Measurements from ENCODE around the gene GSTM2.

The GSTM2 gene

DNA sequence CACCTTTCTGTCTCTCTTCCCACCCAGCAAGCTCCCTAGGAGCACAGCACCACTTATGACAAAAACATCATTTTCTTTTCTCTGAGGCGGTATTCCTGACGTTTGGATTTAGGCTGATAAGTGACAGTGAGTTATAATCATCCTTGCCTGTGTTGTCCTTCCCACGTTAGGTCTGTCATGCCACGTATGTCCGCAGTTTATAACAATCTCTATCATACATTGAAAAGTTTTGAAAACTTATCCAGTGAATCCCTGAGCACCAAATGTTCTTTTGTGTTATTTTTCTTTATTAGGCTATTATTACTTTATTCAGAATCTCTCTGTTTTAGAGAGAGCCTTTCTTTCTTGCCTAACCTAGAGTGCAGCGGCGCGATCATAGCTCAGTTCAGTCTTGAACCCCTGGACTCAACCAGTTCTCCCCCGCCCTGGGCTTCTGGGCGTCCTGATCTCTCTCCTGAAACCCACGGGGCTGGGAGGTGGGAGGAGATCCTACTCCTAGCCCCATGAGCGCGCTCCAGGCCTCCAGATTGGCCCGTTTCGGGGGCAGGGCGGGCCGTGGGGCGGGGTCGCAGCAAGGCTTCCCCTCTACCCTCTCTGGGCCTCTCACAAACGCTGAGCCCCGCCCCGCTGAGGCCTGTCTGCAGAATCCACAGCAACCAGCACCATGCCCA lies at the start of gene GSTM2:
TSS of gene GSTM2 (plus strand) at position 606 of the 671 bp plus-strand sequence. CDS start at position 665, 59 bp downstream.
- Mint-ChIP-seq H3K27ac (no peak within 1 kb of the TSS), H3K4me1 (peaks cover 31% of the 10 kb centered on the region), H3K27me3 (peaks cover 3% of the 10 kb centered on the region), H3K4me3 (peak within 1 kb of the TSS; percentile 66), H3K36me3 (peaks cover 3% of the 10 kb centered on the region), H3K9me3 (no peaks in the 10 kb centered on the region)
- peak; percentile 91 for DNase-seq
- CTCF ChIA-PET, result interaction anchor here (0.9 to 1.4 kb wide), 3 partner anchors 25 to 317 kb away, joined by 3 to 5 read pairs (median 3); partner anchors contain the start of gene AHCYL1

DNA sequence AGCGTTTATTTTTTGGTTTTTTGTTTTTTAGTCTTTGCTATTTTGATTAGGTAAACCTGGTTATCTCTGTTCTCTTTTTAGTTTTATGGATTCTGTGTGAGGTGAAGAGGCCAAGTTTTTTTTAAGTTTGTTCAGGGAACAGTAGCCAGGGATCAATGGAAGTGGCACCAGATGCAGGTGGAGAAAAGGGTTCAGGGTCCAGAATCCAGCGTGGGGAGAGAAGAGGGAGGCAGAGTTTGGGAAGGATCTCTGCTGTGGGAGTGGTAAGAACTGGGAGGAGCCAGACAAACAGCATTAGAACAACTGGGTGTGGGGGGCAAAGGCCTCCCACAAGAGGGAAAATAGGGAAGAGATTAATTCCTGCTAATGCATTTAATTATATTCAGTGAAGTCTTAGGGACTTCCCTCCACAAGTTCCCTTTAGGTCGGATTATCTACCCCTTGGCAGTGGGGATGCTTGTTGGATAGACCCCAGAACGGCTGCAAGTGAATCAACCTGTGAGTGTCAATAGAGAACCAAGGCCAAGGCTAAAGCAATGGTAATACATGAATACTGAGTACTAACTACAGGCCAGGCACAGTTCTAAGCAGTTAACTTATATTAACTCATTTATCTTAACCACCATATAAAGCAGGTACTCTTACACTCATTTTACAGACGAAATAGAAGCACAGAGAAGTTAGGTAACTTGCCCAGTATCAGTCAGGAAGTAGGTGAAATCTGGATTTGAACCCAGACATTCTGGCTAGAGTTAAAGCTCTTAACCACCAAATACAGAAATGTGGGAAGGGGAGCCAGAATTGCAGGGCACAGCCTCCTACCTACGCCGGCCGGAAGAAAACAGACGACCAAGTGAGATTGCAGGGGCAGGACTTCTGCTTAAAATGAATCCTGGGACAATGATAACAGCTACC lies 48.9 kb upstream of the GSTM2 start:
- H3K9me3 Mint-ChIP-seq, result no peaks in the 10 kb centered on the region
- peak overlapping the region; percentile 96 for H3K4me3 Mint-ChIP-seq
- CTCF ChIA-PET, result interaction anchor here (1.8 to 1.9 kb wide), 2 partner anchors 21 to 122 kb away, joined by 4 to 12 read pairs; no protein-coding TSS in a partner anchor
- peaks cover 64% of the 10 kb centered on the region for H3K4me1 Mint-ChIP-seq
- DNase-seq, result peak; percentile 29
- peaks cover 2% of the 10 kb centered on the region for H3K27me3 Mint-ChIP-seq
- H3K36me3 Mint-ChIP-seq, result peaks cover 9% of the 10 kb centered on the region
- H3K27ac Mint-ChIP-seq, result peak overlapping the region; percentile 93

DNA sequence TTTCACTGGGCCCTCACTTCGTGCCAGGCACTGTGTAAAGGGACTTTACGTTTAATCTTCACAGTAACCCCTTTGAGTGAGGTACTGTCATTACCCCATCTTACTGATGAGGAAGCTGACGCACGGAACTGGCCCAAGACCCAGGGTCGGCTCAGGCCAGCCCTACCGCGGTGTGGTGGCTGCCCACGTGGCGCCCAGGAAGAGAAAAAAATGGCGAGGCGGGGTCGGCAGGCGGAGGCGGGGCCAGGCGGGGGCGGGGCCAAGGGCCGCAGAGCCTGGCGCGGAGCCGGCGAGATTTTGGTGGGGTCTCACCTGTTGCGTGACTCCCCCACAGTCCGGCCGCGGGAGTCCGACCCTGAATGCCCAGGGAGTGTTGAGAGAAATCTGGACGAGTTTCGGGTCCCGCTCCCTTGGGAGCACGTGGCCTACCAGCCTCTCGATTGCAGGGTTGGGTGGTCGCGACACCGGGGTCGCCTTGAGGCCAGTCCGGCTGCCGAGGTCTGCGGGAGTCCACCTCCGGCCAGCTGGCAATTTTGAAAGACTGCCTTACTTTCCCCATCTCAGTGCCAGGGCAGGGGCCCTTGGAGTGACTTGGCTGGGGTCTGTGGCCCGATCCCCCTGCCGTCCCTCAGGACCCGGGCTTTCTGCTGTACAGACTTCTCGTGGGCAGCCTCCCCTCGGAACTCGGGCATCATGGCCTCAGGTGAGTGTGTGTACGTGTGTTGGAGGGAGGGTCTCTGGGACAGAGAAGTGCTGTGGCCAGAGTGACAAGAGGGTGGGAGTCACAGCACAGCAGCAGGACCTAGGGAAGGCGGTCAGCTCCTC lies 48.1 kb upstream of the GSTM2 start, which contains the start of the genes AMPD2 and GNAT2:
TSS of gene AMPD2 (plus strand) at position 262 of the 825 bp plus-strand sequence. CDS start 1,339 bp downstream, outside the sequence.
TSS of gene GNAT2 (minus strand) at position 41 of the 825 bp plus-strand sequence. CDS start 6,746 bp downstream, outside the sequence.
- Mint-ChIP-seq H3K4me3 (peak within 1 kb of the TSS; percentile 96), H3K4me1 (peaks cover 72% of the 10 kb centered on the region), H3K27ac (peak within 1 kb of the TSS; percentile 93), H3K36me3 (peaks cover 9% of the 10 kb centered on the region), H3K9me3 (no peaks in the 10 kb centered on the region), H3K27me3 (no peaks in the 10 kb centered on the region)
- CTCF ChIA-PET, result interaction anchor here (1.0 to 1.9 kb wide), 6 partner anchors 11 to 157 kb away, joined by 3 to 12 read pairs (median 4); partner anchors contain the start of gene GNAI3
- DNase-seq, result peak; percentile 80

GRCh38 chr1:109620401-109620791 lies 47.5 kb upstream of the GSTM2 start:
- H3K4me1 Mint-ChIP-seq, result peaks cover 77% of the 10 kb centered on the region
- DNase-seq, result no peak
- CTCF ChIA-PET, result interaction anchor here (0.7 to 1.9 kb wide), 7 partner anchors 11 to 156 kb away, joined by 3 to 12 read pairs (median 4); partner anchors contain the start of gene GNAI3
- no peaks in the 10 kb centered on the region for H3K27me3 Mint-ChIP-seq
- H3K27ac Mint-ChIP-seq, result peak overlapping the region; percentile 93
- no peaks in the 10 kb centered on the region for H3K9me3 Mint-ChIP-seq
- peak overlapping the region; percentile 96 for H3K4me3 Mint-ChIP-seq
- peaks cover 9% of the 10 kb centered on the region for H3K36me3 Mint-ChIP-seq

GRCh38 chr1:109620841-109621286 lies 47.0 kb upstream of the GSTM2 start:
- Mint-ChIP-seq H3K4me1 (peaks cover 77% of the 10 kb centered on the region), H3K27ac (peak overlapping the region; percentile 93), H3K36me3 (peaks cover 10% of the 10 kb centered on the region), H3K9me3 (no peaks in the 10 kb centered on the region), H3K4me3 (peak overlapping the region; percentile 96), H3K27me3 (no peaks in the 10 kb centered on the region)
- CTCF ChIA-PET, result interaction anchor here (0.7 to 1.9 kb wide), 7 partner anchors 10 to 156 kb away, joined by 3 to 12 read pairs (median 4); partner anchors contain the start of gene GNAI3
- DNase-seq, result peak; percentile 99

DNA sequence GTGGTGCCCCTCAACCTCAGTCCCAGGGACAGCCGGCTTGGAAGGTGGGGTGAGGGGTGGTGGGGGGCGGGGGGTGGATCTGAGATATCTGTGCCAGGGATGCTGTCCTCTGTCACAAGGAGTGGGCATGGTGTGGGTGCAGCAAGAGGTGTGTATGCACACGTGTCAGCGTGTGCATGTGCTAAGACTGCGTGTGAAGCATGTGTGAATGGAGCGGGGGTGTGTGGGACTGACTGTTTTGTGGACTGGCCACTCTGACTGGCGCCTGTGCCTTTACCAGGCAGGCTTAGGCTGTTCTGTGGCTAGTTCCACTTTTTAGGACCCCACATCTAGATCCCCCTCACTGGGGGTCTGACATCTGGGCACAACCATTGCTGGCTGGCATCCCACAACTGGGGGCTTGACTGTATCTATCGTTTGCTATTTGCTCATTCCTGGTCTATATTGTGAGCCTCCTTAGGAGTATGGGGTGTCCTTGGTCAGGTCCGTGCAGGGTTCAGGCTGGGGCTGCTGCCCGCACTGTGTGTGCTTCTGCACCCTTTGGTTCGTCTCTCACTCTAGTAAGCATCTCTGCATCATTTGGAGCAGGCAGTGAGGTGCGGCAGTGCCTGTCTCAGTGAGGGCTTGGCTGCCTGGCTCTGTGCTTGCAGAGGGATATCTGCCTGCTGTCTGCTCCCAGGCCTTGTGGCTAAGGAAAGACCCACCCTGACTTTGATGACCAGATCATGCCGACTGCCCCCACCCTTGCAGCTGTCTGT lies 46.3 kb upstream of the GSTM2 start:
- CTCF ChIA-PET, result interaction anchor here (1.2 to 3.7 kb wide), 4 partner anchors 9 to 73 kb away, joined by 4 to 34 read pairs (median 10); partner anchors contain the start of gene GNAI3
- DNase-seq, result no peak
- peak overlapping the region; percentile 58 for H3K27ac Mint-ChIP-seq
- H3K4me1 Mint-ChIP-seq, result peaks cover 74% of the 10 kb centered on the region
- H3K36me3 Mint-ChIP-seq, result peaks cover 17% of the 10 kb centered on the region
- H3K4me3 Mint-ChIP-seq, result peak overlapping the region; percentile 96
- no peaks in the 10 kb centered on the region for H3K9me3 Mint-ChIP-seq
- no peaks in the 10 kb centered on the region for H3K27me3 Mint-ChIP-seq

DNA sequence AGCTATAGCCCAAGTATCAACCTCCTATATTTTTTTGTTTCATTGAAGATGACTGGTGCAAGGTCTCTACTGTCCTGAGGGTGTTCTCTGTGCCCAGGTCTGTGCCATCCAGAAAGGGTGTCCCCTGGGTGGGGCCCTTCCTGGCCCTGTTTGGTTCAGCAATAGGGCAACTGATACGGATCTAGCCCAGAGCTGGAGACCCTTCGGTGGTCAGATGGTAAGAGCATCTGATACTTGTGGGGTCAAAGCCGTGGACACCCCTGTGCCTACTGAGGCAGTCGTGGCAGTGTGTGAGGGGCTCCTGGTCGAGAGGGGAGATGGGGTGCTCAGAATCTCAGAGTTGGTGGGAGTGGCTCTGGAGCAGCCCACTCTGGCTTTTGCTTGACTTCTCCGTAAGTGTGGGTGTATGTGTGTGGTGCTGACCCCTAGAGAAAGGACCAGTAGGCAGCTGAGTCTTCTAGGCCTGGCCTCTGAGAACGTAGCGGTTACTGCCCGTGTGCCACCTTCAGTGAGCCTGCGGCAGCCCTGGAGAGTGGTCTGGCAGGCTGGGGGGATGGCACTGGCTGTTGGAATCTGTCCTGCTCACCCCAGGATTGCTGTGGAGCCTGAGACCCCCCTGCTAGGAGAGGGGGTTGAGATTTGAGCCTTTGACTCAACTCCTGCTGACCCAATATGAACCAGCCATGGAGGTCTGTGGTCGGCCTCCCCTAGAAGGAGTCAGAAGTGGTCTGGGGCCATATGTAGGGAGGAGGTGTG lies 45.5 kb upstream of the GSTM2 start:
- H3K4me1 Mint-ChIP-seq, result peaks cover 66% of the 10 kb centered on the region

DNA sequence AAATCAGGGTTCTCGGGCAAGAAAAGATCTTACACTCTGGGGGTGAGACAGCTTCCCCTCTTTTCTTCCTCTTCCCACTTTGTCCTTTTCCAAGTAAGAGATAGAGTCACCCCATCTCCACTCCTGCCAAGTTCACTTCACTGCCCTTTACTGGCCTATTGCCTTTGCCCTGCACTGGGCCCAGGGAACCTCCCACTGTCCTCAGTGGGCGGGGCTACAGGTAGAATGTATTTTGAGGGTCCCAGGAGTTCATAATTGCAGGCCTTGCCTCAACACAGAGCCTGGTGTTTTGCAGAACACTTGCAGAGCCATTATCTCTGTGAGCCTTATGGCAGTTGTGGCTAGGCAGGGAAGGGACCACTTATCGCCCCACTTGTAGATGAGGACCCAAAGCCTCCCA lies 45.0 kb upstream of the GSTM2 start:
- H3K9me3 Mint-ChIP-seq, result no peaks in the 10 kb centered on the region
- H3K27me3 Mint-ChIP-seq, result no peaks in the 10 kb centered on the region
- peaks cover 62% of the 10 kb centered on the region for H3K4me1 Mint-ChIP-seq
- CTCF ChIA-PET, result interaction anchor here (3.7 kb wide), 1 partner anchor 18 kb away, joined by 34 read pairs; no protein-coding TSS in a partner anchor
- H3K4me3 Mint-ChIP-seq, result peak overlapping the region; percentile 96
- peak; percentile 21 for DNase-seq
- no peak overlapping the region for H3K27ac Mint-ChIP-seq
- peaks cover 23% of the 10 kb centered on the region for H3K36me3 Mint-ChIP-seq

More for the DNA sequence above, 45.5 kb upstream of the GSTM2 start:
- DNase-seq, result peak; percentile 19
- H3K9me3 Mint-ChIP-seq, result no peaks in the 10 kb centered on the region
- H3K27me3 Mint-ChIP-seq, result no peaks in the 10 kb centered on the region
- CTCF ChIA-PET, result interaction anchor here (1.2 to 3.7 kb wide), 2 partner anchors 8 to 18 kb away, joined by 4 to 34 read pairs; no protein-coding TSS in a partner anchor
- peak overlapping the region; percentile 96 for H3K4me3 Mint-ChIP-seq
- H3K36me3 Mint-ChIP-seq, result peaks cover 18% of the 10 kb centered on the region
- H3K27ac Mint-ChIP-seq, result peak overlapping the region; percentile 13

DNA sequence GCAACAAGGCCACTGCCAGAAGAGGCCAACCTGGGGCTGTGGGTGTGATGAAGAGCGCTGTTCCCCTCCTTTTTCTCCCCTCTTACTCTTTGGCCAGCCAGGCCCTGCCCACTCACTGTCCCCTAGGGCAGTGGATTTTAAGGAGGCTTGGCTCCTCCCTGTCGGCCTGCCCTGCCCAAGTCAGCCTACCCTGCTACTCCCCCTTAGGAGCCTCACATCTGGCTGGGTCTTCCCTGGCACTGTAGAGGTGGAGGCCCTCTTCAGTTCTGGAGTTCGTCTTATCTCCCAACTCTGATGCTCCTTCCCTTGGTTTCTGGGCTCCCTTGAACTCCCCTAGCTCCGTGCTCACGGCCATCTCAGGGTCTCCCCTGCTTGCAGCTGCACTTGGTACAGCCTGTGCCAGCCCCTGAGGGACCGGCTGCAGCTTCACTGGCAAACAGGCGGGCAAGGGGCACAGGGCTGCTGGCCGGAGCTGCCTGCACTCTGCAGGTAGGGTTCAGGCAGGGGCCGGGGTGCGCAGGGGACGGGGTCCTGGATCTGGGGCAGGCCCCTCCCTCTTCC lies 44.2 kb upstream of the GSTM2 start:
- H3K27me3 Mint-ChIP-seq, result no peaks in the 10 kb centered on the region
- CTCF ChIA-PET, result interaction anchor here (0.7 to 3.7 kb wide), 7 partner anchors 17 to 361 kb away, joined by 3 to 34 read pairs (median 4); partner anchors contain the start of genes AHCYL1 and GNAI3
- H3K4me3 Mint-ChIP-seq, result peak overlapping the region; percentile 65
- H3K4me1 Mint-ChIP-seq, result peaks cover 58% of the 10 kb centered on the region
- peak overlapping the region; percentile 85 for H3K27ac Mint-ChIP-seq
- H3K36me3 Mint-ChIP-seq, result peaks cover 27% of the 10 kb centered on the region
- peak; percentile 24 for DNase-seq
- H3K9me3 Mint-ChIP-seq, result no peaks in the 10 kb centered on the region

GRCh38 chr1:109624201-109625010 lies 43.5 kb upstream of the GSTM2 start:
- no peaks in the 10 kb centered on the region for H3K9me3 Mint-ChIP-seq
- CTCF ChIA-PET, result interaction anchor here (0.7 to 3.7 kb wide), 7 partner anchors 16 to 360 kb away, joined by 3 to 34 read pairs (median 4); partner anchors contain the start of genes AHCYL1 and GNAI3
- H3K36me3 Mint-ChIP-seq, result peaks cover 30% of the 10 kb centered on the region
- DNase-seq, result peak; percentile 56
- peak overlapping the region; percentile 80 for H3K27ac Mint-ChIP-seq
- H3K4me1 Mint-ChIP-seq, result peaks cover 51% of the 10 kb centered on the region
- no peaks in the 10 kb centered on the region for H3K27me3 Mint-ChIP-seq
- H3K4me3 Mint-ChIP-seq, result peak overlapping the region; percentile 52

GRCh38 chr1:109625176-109625575 lies 42.7 kb upstream of the GSTM2 start:
- no peak overlapping the region for H3K27ac Mint-ChIP-seq
- H3K36me3 Mint-ChIP-seq, result peaks cover 37% of the 10 kb centered on the region
- CTCF ChIA-PET, result interaction anchor here (0.6 to 3.7 kb wide), 4 partner anchors 15 to 1590 kb away, joined by 3 to 34 read pairs (median 10); no protein-coding TSS in a partner anchor

More at GRCh38 chr1:109625176-109625575, 42.7 kb upstream of the GSTM2 start:
- no peaks in the 10 kb centered on the region for H3K27me3 Mint-ChIP-seq
- no peak for DNase-seq
- H3K4me3 Mint-ChIP-seq, result no peak overlapping the region
- H3K4me1 Mint-ChIP-seq, result peaks cover 49% of the 10 kb centered on the region
- no peaks in the 10 kb centered on the region for H3K9me3 Mint-ChIP-seq
